Measurements from ENCODE around the gene PTPRU.

Gene PTPRU

DNA sequence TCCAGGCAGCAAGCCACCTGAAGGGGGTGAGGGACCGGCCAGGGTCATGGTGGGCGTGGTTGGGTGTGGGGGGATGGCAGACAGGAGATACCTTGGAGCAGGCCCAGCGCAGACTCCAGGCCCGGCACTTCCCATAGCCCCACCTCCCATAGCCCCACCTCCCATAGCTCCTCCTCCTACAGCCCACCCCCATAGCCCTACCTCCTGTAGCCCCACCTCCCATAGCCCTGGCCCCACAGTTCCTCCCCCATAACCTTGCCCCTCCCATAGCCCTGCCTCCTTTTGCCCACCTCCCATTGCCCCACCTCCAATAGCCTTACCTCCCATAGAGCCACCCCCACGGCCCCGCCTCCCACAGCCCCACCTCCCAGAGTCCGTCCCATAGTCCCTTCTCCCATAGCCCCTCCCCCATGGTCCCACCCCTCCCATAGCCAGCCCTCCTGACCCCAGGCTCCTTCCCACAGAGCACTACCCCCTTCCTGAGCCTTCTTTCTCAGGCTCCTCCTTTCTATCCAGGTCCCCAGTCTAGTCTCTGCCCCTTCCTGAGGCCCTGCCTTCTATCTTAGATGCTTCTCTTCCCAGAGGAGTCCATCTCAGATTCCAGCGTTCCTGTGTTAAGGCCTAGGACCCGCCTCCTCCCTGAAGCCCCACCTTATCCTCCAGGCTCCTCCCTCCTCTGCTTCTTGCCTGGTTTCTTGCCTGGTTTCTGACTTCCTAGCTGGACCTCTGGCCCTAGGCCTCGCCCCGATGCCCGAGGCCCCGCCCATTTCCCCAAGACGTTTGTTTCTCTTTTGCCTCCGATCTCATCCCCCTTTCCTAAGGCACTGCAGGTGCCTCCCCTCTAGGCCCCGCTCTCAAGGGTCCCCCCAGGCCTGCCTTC is 46.8 kb downstream of the PTPRU start (continued):
- TF ChIP-seq, protein P1, sequence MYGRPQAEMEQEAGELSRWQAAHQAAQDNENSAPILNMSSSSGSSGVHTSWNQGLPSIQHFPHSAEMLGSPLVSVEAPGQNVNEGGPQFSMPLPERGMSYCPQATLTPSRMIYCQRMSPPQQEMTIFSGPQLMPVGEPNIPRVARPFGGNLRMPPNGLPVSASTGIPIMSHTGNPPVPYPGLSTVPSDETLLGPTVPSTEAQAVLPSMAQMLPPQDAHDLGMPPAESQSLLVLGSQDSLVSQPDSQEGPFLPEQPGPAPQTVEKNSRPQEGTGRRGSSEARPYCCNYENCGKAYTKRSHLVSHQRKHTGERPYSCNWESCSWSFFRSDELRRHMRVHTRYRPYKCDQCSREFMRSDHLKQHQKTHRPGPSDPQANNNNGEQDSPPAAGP (tag by site-specific recombination; IDR thresholded peaks at IDR 0.05): no peak
- TF ChIP-seq ZNF530 (tag by site-specific recombination; IDR thresholded peaks at IDR 0.05; ENCODE audit: low read depth): no peak
- TF ChIP-seq SP2 (tag by site-specific recombination; IDR thresholded peaks at IDR 0.05): peak; percentile 86
- no peak for TF ChIP-seq ZNF624 (tag by site-specific recombination; IDR thresholded peaks at IDR 0.05)
- TF ChIP-seq ZIC2 (tag by site-specific recombination; IDR thresholded peaks at IDR 0.05): 0 out of 2 replicates have a peak, but pooled peaks have one; percentile 7

DNA sequence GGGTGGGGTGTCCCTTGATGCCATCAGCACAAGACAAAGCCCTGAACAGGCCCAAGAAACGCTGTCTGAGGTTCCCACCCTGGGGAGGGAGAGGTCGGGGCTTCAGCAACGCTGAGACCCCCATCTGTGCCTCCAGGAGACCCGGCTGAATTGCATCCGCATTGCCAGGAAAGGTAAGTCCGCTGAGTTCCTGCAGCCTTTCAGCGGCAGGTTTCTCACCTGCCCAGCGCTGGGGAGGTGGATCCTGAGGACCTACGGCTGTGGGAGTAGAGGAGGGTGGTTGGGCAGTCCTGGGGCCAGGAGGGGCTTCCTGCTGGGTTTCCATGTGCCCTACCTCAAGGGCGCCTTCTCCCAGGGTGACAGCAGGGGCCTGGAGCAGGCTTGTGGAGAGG is 47.5 kb downstream of the PTPRU start:
- ChIA-PET POLR2A (no interaction called here), CTCF (interaction anchor here (0.7 kb wide), 1 partner anchor 1724 kb away, joined by 4 read pairs; no protein-coding TSS in a partner anchor)
- peaks cover 0 to 73% of the 10 kb centered on the region in 2 experiments; a peak in 1 of 3 replicates for H3K36me3 ChIP-seq (ENCODE audit: control insufficient read depth in 2 of 2, insufficient read depth in 1 of 2, low read length in 2 of 2)
- TF ChIP-seq WT1 (tag by site-specific recombination; IDR thresholded peaks at IDR 0.05): no peak
- TF ChIP-seq KLF8 (tag by site-specific recombination; IDR thresholded peaks at IDR 0.05): no peak
- TF ChIP-seq REPIN1 (tag by site-specific recombination; IDR thresholded peaks at IDR 0.05; ENCODE audit: low read depth): no peak
- TF ChIP-seq, protein P2, sequence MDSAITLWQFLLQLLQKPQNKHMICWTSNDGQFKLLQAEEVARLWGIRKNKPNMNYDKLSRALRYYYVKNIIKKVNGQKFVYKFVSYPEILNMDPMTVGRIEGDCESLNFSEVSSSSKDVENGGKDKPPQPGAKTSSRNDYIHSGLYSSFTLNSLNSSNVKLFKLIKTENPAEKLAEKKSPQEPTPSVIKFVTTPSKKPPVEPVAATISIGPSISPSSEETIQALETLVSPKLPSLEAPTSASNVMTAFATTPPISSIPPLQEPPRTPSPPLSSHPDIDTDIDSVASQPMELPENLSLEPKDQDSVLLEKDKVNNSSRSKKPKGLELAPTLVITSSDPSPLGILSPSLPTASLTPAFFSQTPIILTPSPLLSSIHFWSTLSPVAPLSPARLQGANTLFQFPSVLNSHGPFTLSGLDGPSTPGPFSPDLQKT (IDR thresholded peaks at IDR 0.05; ENCODE audit: borderline replicate concordance, low read depth, low read length): no peak
- no peak for TF ChIP-seq SETDB1 (IDR thresholded peaks at IDR 0.05; ENCODE audit: insufficient read length, low read length)
- H3K9me3 ChIP-seq (ENCODE audit: control insufficient read depth, insufficient read depth, low read depth, low read length): no peaks in the 10 kb centered on the region
- H3K27ac ChIP-seq (ENCODE audit: extremely low read depth, low read depth, low read length): no peak overlapping the region
- H3K4me1 ChIP-seq (ENCODE audit: control insufficient read depth, insufficient read depth, low read length): no peaks in the 10 kb centered on the region
- H3K4me3 ChIP-seq (ENCODE audit: low read depth, low read length): no peak overlapping the region

DNA sequence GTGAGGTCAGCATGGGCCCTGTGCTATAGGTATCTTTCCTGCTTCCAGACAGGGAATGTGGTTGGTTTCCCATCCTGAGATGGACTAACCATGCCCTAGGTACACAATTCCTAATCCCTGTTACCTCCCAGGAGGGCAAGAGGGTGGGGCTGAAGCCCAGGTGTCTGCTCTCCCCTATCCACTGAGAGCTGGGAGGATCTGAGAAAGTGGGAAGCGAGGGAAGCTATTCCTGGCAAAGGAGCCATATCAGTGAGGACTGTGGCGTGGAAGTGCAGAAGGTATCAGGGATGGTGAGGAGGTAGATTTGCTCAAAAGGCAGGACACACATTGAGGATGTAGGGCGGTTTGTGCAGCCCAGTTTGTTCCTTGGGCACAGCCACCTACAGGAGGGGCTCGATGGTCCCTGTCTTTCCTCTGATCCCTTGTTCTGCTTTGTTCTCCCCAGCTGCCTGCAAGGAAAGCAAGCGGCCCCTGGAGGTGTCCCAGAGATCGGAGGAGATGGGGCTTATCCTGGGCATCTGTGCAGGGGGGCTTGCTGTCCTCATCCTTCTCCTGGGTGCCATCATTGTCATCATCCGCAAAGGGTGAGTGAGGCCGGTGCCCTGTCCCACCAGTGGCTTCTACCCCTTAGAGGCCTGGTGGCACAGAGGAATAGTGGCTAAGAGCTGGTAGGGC is 48.1 kb downstream of the PTPRU start:
- no peak overlapping the region for H3K4me3 ChIP-seq (ENCODE audit: low read depth, low read length)
- peaks cover 0 to 71% of the 10 kb centered on the region in 2 experiments; a peak in 1 of 3 replicates for H3K36me3 ChIP-seq (ENCODE audit: control insufficient read depth in 2 of 2, insufficient read depth in 1 of 2, low read length in 2 of 2)
- ChIA-PET CTCF (interaction anchor here (0.7 kb wide), 1 partner anchor 1724 kb away, joined by 4 read pairs; no protein-coding TSS in a partner anchor), POLR2A (no interaction called here)
- TF ChIP-seq ZNF350 (tag by site-specific recombination; IDR thresholded peaks at IDR 0.05): no peak
- TF ChIP-seq HOXA7 (CRISPR knock-in tag; IDR thresholded peaks at IDR 0.05; ENCODE audit: borderline replicate concordance): no peak
- no peak for TF ChIP-seq SP7 (tag by site-specific recombination; IDR thresholded peaks at IDR 0.05)
- TF ChIP-seq ZNF747 (tag by site-specific recombination; IDR thresholded peaks at IDR 0.05): no peak
- no peak for TF ChIP-seq ZNF785 (tag by site-specific recombination; IDR thresholded peaks at IDR 0.05)
- no peak for TF ChIP-seq SP2 (tag by site-specific recombination; IDR thresholded peaks at IDR 0.05)
- no peak for TF ChIP-seq ZNF658 (tag by site-specific recombination; IDR thresholded peaks at IDR 0.05)
- TF ChIP-seq ZNF571 (tag by site-specific recombination; IDR thresholded peaks at IDR 0.05): no peak
- no peak for TF ChIP-seq ZNF660 (tag by site-specific recombination; IDR thresholded peaks at IDR 0.05)
- TF ChIP-seq HOXC10 (CRISPR knock-in tag; IDR thresholded peaks at IDR 0.05): no peak
- H3K9me3 ChIP-seq (ENCODE audit: control insufficient read depth, insufficient read depth, low read depth, low read length): no peaks in the 10 kb centered on the region
- no peak overlapping the region for H3K27ac ChIP-seq (ENCODE audit: extremely low read depth, low read depth, low read length)
- H3K4me1 ChIP-seq (ENCODE audit: control insufficient read depth, insufficient read depth, low read length): no peaks in the 10 kb centered on the region
